ENCODE measurements around the gene BDH1.

- TF ChIP-seq CTCF (IDR thresholded peaks at IDR 0.05; ENCODE audit: insufficient read depth, low read depth, low read length) (no peak), EZH2 (IDR thresholded peaks at IDR 0.05; ENCODE audit: insufficient read depth, low read length) (no peak)
These were observed 42.8 kb downstream of the BDH1 start for GRCh38 chr3:197512691-197513571.

Measured in astrocyte (in vitro differentiated cells and primary cell).